Adrenal gland (tissue), 12 donors: ENCODE results near the gene APLP1. TPM values are rescaled to one million over a fixed set of nuclear protein-coding genes. Genes with fewer than 3 reads are reported as not detected.

Experiments
- DNase-seq, 7 donors: peaks; one replicate each; pipeline ENCODE4 v3.0.0-alpha.2; 2019 to 2020
- H3K27ac ChIP-seq, 5 donors: fragments of 200-600 bp; sonication (generic) in 4 of 5; 1 replicate in 3 of 5; 2 replicates in 2 of 5; pipeline versions ENCODE4 v1.5.1 to v1.8.0; 2016 to 2020; ENCODE audit warnings: mild to moderate bottlenecking in 1 of 5
- H3K27me3 ChIP-seq: fragments of 200-600 bp; 2 replicates; pipeline ENCODE4 v1.8.0; 2021
- H3K36me3 ChIP-seq, 2 donors: fragments of 200-600 bp; replicated peaks in 1 of 2; 1 replicate in 1 of 2; 2 replicates in 1 of 2; pipeline versions ENCODE4 v1.5.1 to v1.8.0; 2018 to 2022
- H3K4me1 ChIP-seq, 2 donors: fragments of 200-600 bp; replicated peaks in 1 of 2; 1 replicate in 1 of 2; 2 replicates in 1 of 2; pipeline versions ENCODE4 v1.5.1 to v1.8.0; 2018 to 2021
- H3K4me3 ChIP-seq, 4 donors: fragments of 200-600 bp; sonication (generic) in 3 of 4; one replicate each; pipeline ENCODE4 v1.5.1; 2016 to 2018
- H3K9me3 ChIP-seq, 3 donors: fragments of 200-600 bp; sonication (generic) in 1 of 3; replicated peaks in 1 of 3; 1 replicate in 2 of 3; 2 replicates in 1 of 3; pipeline versions ENCODE4 v1.5.1 to v1.8.0; 2016 to 2021
- CTCF ChIP-seq, 6 experiments: fragments of 450-650 bp in 4 of 6; fragments of 200-600 bp in 2 of 6; sonication (generic) in 1 of 6; IDR thresholded peaks; 1 replicate in 5 of 6; 2 replicates in 1 of 6; pipeline versions ENCODE4 v1.5.1 to v1.8.0; 2016 to 2021; ENCODE audit warnings: antibody characterized with exemption in 6 of 6, mild to moderate bottlenecking in 2 of 6, moderate library complexity in 1 of 6
- POLR2A ChIP-seq, 2 donors: fragments of 450-650 bp; IDR thresholded peaks; one replicate each; pipeline ENCODE4 v1.6.1; 2017; ENCODE audit warnings: antibody characterized with exemption in 2 of 2, mild to moderate bottlenecking in 2 of 2, moderate library complexity in 1 of 2
- WGBS, 4 donors: extraction: QIAGEN DNeasy Blood & Tissue Kit in 2 of 4; methylation state at CpG; one replicate each; pipeline versions ENCODE4 v1.1.5 to v1.1.7; 2013 to 2017; 5-methylcytosine and 5-hydroxymethylcytosine counted together
- intact Hi-C, 2 donors: fragments of 100-400 bp; cut with DNase I; formaldehyde crosslinking; loops; one replicate each; pipeline versions ENCODE4 v1.14.1 to v1.15.0; 2022 to 2023
- polyA plus RNA-seq, 3 donors: library from polyadenylated mRNA; stranded (reverse); fragments of 200-250 nt in 2 of 3; fragments of 350-450 nt in 1 of 3; fragmentation: Illumina TruSeq in 1 of 3; extraction: RNeasy Lipid Tissue Mini Kit (QIAGEN cat#74804) in 1 of 3; gene quantifications; one replicate each; pipeline ENCODE4 v1.2.3, GENCODE V29; 2013 to 2014
- total RNA-seq, 9 donors: library from RNA; depleted of rRNA in 4 of 9; stranded (reverse); fragments of >200 nt in 4 of 9; fragments of 120-200 nt in 1 of 9; fragmentation: NEBNext Ultra II Directional in 1 of 9; extraction: Animal tissue kit (Norgen Biotek cat#: 25700) in 1 of 9; gene quantifications; one replicate each; pipeline versions ENCODE4 v1.1.0 to v1.2.4, GENCODE V29; 2013 to 2023
- donor health status: healthy with polysubstance abuse.
- donor health status: Bipolar disorder and iron deficiency.
- donor health status: DM: yes; HTN: yes; CAD: no.
- donor health status: DM: no; HTN: no; CAD: no.
- donor health status: DM: no; HTN: no; CAD: no.
- donor health status: DM: yes; HTN: yes; CAD: no.

Gene APLP1
- total and polyA plus RNA-seq, 12 donors = 1.0 to 278 (median 31.0) TPM

DNA sequence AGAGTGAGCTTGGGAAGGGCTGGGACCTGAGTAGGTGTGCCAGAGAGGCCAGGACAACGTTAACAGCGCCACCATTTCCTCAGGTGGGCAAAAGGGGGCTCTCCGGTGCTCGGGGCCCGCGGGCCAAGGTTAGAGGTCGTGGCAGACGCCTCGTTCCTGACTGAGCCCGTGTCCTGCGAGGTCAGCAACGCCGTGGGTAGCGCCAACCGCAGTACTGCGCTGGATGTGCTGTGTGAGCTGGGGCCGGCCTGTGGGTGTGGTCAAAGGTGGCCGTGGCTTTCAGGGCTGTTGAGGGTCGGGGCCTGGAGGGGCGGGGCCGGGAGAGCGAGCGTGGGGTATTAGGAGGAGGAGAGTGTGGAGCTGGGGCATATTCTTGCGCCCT, 7.9 kb upstream of the APLP1 start:
- WGBS, 4 donors = 16 to 32% (median 19%) methylated on average over 1 to 24 of the region's 24 CpGs
- no peak for DNase-seq
- no peak overlapping the region for H3K4me3 ChIP-seq
- H3K9me3 ChIP-seq = no peaks in the 10 kb centered on the region
- peaks cover 35% of the 10 kb centered on the region for H3K27me3 ChIP-seq
- no peak overlapping the region for H3K27ac ChIP-seq
- peaks cover 0 to 7% of the 10 kb centered on the region in 2 donors for H3K4me1 ChIP-seq
- H3K36me3 ChIP-seq = no peaks in the 10 kb centered on the region
- TF ChIP-seq CTCF (IDR thresholded peaks at IDR 0.05) = no peak
- no peak for TF ChIP-seq POLR2A (IDR thresholded peaks at IDR 0.05)
- intact Hi-C loops = no loop called here

GRCh38 chr19:35860818-35861639, 7.3 kb upstream of the APLP1 start:
- no peaks in the 10 kb centered on the region for H3K9me3 ChIP-seq
- no peaks in the 10 kb centered on the region for H3K36me3 ChIP-seq
- DNase-seq = no peak
- intact Hi-C loops = no loop called here
- no peak overlapping the region for H3K4me3 ChIP-seq
- 10 to 28% (median 19%) methylated on average over 9 to 55 of the region's 55 CpGs for WGBS, 4 donors
- TF ChIP-seq POLR2A (IDR thresholded peaks at IDR 0.05) (no peak), CTCF (IDR thresholded peaks at IDR 0.05) (no peak)
- peaks cover 0 to 7% of the 10 kb centered on the region in 2 donors for H3K4me1 ChIP-seq
- no peak overlapping the region for H3K27ac ChIP-seq
- H3K27me3 ChIP-seq = peaks cover 31% of the 10 kb centered on the region

GRCh38 chr19:35861640-35862160, 6.7 kb upstream of the APLP1 start:
- Histone ChIP-seq H3K27ac (no peak overlapping the region), H3K9me3 (no peaks in the 10 kb centered on the region), H3K4me1 (peaks cover 0 to 2% of the 10 kb centered on the region in 2 donors), H3K4me3 (no peak overlapping the region), H3K27me3 (peaks cover 24% of the 10 kb centered on the region), H3K36me3 (no peaks in the 10 kb centered on the region)
- 18 to 51% (median 42%) methylated on average over 4 to 19 of the region's 19 CpGs for WGBS, 4 donors
- intact Hi-C loops = no loop called here
- TF ChIP-seq POLR2A (IDR thresholded peaks at IDR 0.05) (no peak), CTCF (IDR thresholded peaks at IDR 0.05) (no peak)
- DNase-seq = no peak

- Histone ChIP-seq H3K4me3 (no peak overlapping the region), H3K27ac (no peak overlapping the region), H3K4me1 (no peaks in the 10 kb centered on the region), H3K36me3 (no peaks in the 10 kb centered on the region), H3K9me3 (no peaks in the 10 kb centered on the region), H3K27me3 (peaks cover 18% of the 10 kb centered on the region)
- intact Hi-C loops = no loop called here
- TF ChIP-seq POLR2A (IDR thresholded peaks at IDR 0.05) (no peak), CTCF (IDR thresholded peaks at IDR 0.05) (no peak)
- WGBS, 4 donors = 64 to 74% (median 66%) methylated on average over 7 to 14 of the region's 14 CpGs
- DNase-seq = no peak
Measured at GRCh38 chr19:35862528-35862927, 5.8 kb upstream of the APLP1 start.
